SKM-1 (cell line): ENCODE results near the gene KIAA1755.

Experiments
- DNase-seq: peaks from one replicate; lab custom pipeline; 2025; ENCODE audit not compliant: unreplicated experiment; lab: John Stamatoyannopoulos, UW

Gene KIAA1755

GRCh38 chr20:38221119-38221589, 39.4 kb downstream of the KIAA1755 start:
- DNase-seq: no peak

DNA sequence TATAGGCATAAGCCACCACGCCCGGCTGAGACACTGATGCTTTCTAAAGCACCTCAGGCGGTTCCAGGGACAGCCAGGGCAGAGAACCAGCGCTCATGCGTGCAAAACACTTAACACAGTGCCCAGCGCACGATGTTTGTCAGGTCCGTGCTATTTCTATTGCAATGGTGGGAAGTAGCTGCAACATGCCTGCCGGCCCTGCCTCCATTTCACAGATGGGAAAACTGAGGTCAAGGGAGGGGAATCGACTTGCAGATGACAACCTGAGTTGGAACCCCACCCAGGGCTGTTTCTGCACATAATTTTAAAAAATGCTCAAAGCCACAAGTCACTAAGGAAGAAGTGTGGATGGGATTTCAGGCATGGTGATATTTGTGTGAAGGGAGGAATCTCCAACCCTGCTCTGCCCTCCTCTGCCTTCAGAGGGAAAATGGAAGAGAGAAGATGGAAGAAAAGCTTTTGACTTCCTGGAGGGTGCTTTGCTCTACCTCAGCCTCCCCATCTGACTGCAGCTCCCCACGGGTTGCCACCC, 39.9 kb downstream of the KIAA1755 start:
- no peak for DNase-seq

DNA sequence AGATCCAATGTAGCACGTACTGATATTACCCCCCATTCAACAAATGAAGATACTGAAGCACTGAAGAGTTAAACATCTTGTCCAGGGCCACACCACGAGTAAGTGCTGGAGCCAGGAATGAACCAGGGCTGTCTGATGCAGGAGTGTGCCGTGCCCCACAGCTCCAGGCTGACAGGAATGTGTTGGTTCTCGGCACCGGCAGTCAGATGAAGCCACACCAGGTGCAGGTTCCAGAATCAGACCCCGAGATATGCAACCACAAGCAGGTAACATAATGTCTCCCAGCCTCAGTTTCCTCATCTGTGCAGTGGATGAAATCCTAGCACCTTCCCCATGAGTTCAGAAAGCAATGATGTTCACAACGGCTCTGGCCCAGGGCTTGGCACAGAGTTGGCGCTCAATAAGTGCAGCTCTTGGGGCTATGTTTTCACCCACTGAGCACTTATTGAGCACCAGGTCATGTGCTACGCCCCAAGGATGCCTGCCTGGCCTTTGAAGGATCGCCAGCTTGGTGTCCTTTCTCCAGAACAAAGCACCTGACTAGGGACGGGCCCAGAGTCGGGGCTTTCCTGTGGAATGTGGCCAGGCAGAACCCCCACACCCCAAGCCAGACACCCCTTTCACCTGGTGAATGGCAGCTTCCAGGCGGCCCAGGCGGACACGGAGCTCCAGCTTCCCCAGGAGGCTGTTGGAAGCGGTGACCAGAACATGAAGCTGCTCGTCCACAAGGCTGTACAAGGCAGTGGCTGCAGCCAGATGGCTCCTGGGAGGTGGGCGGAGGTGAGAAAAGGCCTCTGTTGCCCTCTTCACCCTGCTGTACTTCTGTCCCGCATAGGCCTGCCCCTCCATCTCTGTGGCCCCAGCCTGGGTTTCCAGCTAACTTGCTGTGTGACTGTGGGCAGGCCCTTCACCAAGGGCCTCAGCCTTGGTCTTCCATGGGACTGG, 41.3 kb downstream of the KIAA1755 start:
- DNase-seq: no peak

DNA sequence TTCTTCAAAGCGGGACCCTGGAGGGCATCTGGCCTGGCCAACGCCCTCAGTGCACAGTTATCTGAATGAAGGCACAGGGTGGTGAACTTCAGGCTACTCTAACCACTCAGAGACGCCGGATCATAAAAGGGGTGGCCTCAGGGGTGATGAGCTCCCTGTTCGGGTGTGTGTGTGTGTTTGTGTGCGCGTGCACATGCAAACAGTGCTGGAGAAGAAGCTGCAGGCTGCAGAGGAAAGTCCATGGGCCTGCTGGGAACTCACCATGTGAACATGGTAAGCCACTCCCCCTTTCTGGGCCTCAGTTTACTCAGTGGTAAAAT, 42.0 kb downstream of the KIAA1755 start:
- no peak for DNase-seq

GRCh38 chr20:38217791-38218565, 42.6 kb downstream of the KIAA1755 start:
- DNase-seq: no peak

DNA sequence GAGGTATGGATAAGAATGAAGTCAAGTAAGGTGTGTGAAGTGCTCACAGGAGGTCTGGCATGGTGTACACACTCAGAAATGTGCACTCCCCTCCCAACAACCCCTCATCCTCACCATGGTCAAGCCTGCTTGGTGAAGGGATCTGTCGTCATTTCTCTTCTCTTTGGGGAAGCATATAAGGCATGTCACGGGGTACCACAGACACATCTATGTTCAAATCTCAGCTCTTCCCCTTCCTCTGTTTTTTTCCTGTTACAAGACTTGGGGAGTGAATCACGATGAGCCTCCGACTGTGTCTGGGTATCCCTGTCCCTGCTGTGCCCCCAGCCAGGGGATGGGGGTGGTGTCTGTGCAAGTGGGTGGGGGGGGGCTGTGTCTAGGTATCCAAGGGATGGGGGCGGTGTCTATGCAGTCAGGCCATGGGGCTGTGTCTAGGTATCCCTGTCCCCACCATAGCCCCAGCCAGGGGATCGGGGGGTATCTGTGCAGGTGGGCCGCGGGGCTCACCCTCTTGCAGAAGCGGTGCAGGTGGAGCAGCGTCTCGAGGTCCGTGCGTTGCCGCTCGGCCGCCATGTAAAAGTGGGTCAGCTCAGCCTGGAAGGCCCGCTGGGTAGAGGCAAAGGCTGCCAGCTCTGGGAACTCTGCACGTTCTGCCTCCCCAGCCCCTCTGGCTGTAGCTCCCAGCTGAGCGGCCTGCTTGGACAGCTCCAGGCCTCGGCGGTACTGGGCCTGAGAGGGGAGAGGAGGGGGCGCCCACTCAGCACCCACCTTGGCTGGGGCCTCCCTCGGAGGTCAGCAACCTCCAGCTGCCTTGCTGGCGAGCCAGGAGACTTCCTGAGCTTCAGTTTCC, 43.6 kb downstream of the KIAA1755 start:
- DNase-seq: no peak

GRCh38 chr20:38216201-38216600, 44.3 kb downstream of the KIAA1755 start:
- no peak for DNase-seq

- no peak for DNase-seq
Observed at GRCh38 chr20:38215194-38216182, 45.0 kb downstream of the KIAA1755 start.

DNA sequence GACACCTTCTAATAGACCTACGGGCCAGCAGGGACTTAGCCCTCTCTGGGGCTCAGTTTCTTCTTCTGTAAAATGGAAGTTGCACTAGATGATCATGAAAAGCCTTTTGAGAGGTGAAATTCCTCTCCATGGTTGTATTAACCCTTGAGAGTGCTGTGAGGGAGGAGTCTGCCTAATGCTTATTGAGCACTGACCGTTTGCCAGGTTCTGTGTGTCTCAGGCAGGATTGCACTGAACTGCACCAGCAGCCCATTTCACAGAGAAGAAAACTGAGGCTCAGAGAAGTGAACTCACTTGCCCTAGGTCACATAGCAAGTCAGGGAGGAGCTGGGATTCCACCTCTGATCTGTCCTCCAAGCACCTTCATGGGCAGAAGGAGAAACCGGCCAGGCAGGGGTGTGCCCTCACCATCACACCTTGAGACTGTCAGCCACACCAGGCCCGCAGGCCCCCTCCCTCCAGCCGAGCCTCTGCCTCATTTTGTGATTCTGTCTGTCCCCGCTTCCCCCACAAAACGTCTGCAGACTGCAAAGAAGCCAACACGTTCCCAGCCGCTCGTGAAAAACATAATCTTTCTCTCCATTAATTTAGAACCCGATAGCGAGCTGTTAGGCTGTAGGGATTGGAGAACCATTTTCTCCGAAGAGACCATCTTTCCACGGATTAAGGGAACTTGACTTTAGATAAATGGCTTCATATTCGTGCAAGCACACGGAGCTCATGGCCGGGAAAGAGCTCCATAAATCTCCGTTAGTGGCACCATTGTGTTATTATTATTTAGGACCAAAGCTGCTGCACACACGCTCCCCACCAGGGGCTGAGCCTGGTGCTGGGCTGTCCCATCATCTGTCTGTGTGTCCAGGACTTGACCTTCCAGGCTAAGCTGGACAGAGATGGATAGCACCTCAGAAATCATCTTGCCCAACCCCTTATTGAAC, 46.0 kb downstream of the KIAA1755 start:
- no peak for DNase-seq

- DNase-seq: no peak
Observed at GRCh38 chr20:38213607-38213940, 47.0 kb downstream of the KIAA1755 start.

DNA sequence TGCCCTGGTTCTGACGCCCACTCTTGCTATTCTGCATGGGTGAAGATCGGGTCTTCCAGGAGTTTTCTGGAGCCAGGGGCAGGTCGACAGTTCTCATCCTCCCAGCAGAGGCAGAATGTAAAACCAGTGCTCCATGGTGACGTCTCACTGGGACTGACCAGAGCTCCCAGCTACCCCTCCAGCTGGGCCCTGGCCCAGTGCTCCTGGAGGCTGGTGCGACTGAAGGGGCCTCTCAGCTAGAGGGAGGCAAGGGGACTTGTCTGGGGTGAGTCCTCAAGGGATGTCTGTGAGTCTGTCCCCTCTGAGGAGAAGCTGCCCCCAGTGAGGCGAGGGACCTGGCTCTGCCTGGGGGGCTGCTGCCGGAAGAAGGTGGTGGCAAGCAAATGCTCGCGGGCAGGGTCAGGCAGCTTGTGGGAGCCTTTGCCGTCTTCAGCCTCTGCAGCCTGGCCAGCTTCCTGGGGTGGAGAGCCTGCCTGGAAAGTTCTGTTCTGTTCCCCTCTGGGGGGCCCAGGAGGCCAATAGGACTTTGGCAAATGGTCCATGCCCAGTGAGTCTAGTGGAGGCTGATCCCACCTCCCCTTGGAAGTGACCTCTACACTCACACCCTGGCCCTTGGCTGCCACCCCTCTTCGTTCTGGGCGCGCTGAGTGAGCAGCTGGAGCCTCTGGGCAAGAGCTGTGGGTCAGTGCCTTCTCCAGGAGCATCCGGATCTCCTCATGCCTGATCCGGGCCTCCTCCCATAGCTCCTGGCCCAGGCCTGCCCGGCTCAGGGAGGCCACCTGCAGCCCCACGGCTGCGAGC, 47.5 kb downstream of the KIAA1755 start:
- no peak for DNase-seq

GRCh38 chr20:38211200-38212097, 49.1 kb downstream of the KIAA1755 start:
- DNase-seq: no peak

DNA sequence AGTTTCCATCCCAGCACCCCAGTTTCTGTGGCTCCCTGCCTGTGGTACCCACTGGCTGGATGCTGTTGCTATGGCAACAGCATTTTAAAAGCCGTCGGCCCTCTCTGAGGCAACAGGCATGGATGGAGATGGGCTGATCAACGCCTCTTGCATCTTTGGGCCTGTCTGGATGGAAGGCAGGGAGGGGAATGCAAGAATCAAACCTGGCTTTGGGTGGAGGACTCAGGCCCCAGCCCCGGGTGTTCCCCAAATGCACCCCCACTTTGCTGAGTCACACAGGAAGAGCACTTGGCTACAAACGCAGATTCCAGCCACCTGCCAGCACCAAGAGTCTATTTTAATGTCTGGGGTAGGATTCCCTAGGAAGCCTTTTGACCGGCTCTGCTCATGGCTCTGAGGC, 49.8 kb downstream of the KIAA1755 start:
- DNase-seq: no peak

GRCh38 chr20:38209736-38210405, 50.7 kb downstream of the KIAA1755 start:
- no peak for DNase-seq

DNA sequence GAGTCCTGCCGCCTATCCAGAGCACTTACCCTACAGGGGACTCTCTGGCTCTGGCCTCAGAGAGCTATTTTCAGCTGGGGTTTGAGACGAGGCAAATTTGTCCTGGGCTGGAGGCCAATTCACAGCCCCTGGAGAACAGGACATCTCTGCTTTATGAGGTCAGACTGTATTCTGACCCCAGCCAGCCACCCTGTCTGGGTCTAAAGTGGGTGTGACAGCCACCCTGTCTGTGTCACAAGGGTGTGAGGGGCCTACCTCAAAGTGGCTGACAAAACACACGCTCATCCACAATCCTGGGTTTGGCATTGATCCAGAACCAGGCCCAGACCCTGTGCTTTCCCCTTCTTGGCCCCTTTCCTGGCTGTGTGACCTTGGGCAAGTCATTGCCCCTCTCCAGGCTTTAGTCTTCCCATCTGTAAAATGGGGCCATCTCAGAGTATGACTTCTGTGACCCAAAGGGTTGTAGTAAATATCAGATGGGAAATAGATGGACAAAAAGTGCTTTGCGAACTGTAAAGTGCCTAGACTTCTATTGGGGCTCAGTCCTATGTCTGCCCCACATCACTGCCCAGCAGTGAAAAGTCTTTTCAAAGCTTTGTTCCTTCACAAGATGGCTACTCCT, 51.4 kb downstream of the KIAA1755 start:
- no peak for DNase-seq

GRCh38 chr20:38208523-38208922, 52.0 kb downstream of the KIAA1755 start:
- DNase-seq: no peak
